NK-92 (cell line): ENCODE measurements around the gene ARHGAP24.
"Not testable (repeated sequence)": the region's sequence is repeated elsewhere in the genome, so short reads cannot be mapped to it uniquely, and the experiment has no call there.

ENCODE experiments used
- DNase-seq: peaks from one replicate; lab custom pipeline; 2025; ENCODE audit not compliant: unreplicated experiment; lab: John Stamatoyannopoulos, UW

ARHGAP24 gene

GRCh38 chr4:85515701-85516100, 40.8 kb downstream of the ARHGAP24 start:
- DNase-seq = no peak

GRCh38 chr4:85518526-85518925, 43.6 kb downstream of the ARHGAP24 start:
- DNase-seq = not testable (repeated sequence)

GRCh38 chr4:85520765-85521749, 46.1 kb downstream of the ARHGAP24 start:
- DNase-seq = no peak

- no peak for DNase-seq
Measured at GRCh38 chr4:85522277-85522676, 47.3 kb downstream of the ARHGAP24 start.

- DNase-seq = no peak
Measured at GRCh38 chr4:85522836-85523235, 47.9 kb downstream of the ARHGAP24 start.

GRCh38 chr4:85527815-85528214, 52.9 kb downstream of the ARHGAP24 start:
- no peak for DNase-seq

- no peak for DNase-seq
Measured at GRCh38 chr4:85531560-85532341, 56.8 kb downstream of the ARHGAP24 start.

- DNase-seq = no peak
Measured at GRCh38 chr4:85534120-85534519, 59.2 kb downstream of the ARHGAP24 start.

GRCh38 chr4:85543832-85544231, 68.9 kb downstream of the ARHGAP24 start:
- DNase-seq = no peak

- no peak for DNase-seq
Measured at GRCh38 chr4:85544751-85545150, 69.8 kb downstream of the ARHGAP24 start.

- no peak for DNase-seq
Measured at GRCh38 chr4:85548116-85548515, 73.2 kb downstream of the ARHGAP24 start.

- no peak for DNase-seq
Measured at GRCh38 chr4:85548841-85549240, 73.9 kb downstream of the ARHGAP24 start.

- DNase-seq = no peak
Measured at GRCh38 chr4:85555206-85555605, 80.3 kb downstream of the ARHGAP24 start.

- DNase-seq = no peak
Measured at GRCh38 chr4:85556283-85556682, 81.3 kb downstream of the ARHGAP24 start.

- no peak for DNase-seq
Measured at GRCh38 chr4:85557016-85557901, 82.3 kb downstream of the ARHGAP24 start.

GRCh38 chr4:85565761-85566480, 91.0 kb downstream of the ARHGAP24 start:
- no peak for DNase-seq

- DNase-seq = no peak
Measured at GRCh38 chr4:85569730-85570299, 94.9 kb downstream of the ARHGAP24 start.

GRCh38 chr4:85570388-85570787, 95.4 kb downstream of the ARHGAP24 start:
- DNase-seq = no peak

- no peak for DNase-seq
Measured at GRCh38 chr4:85571008-85571407, 96.1 kb downstream of the ARHGAP24 start.

- DNase-seq = no peak
Measured at GRCh38 chr4:85573270-85573669, 98.3 kb downstream of the ARHGAP24 start.
